KMS-11 (cell line): ENCODE results near the gene KNOP1.

Experiments used
- H2AFZ ChIP-seq: fragments of 200-600 bp; sonication (generic); 2 replicates; pipeline ENCODE4 v1.6.1; 2016; ENCODE audit warnings: antibody characterized with exemption, mixed run types, low read depth
- H3K27ac ChIP-seq: fragments of 200-600 bp; sonication (generic); 2 replicates; pipeline ENCODE4 v1.6.1; 2016; ENCODE audit warnings: mild to moderate bottlenecking, mixed run types
- H3K27me3 ChIP-seq: fragments of 200-600 bp; sonication (generic); 2 replicates; pipeline ENCODE4 v1.6.1; 2017; ENCODE audit warnings: mild to moderate bottlenecking, low read depth, mixed run types, moderate library complexity; ENCODE audit not compliant: insufficient read depth
- H3K36me3 ChIP-seq: fragments of 200-600 bp; sonication (generic); 2 replicates; pipeline ENCODE4 v1.6.1; 2017; ENCODE audit warnings: mild to moderate bottlenecking, mixed run types; ENCODE audit not compliant: insufficient read depth
- H3K4me1 ChIP-seq: fragments of 200-600 bp; sonication (generic); 2 replicates; pipeline ENCODE4 v1.6.1; 2016; ENCODE audit warnings: mild to moderate bottlenecking, low read depth, mixed run types; ENCODE audit not compliant: poor library complexity, severe bottlenecking
- H3K4me2 ChIP-seq: fragments of 200-600 bp; sonication (generic); 2 replicates; pipeline ENCODE4 v1.7.0; 2016; ENCODE audit warnings: mild to moderate bottlenecking, mixed run types
- H3K4me3 ChIP-seq: fragments of 200-600 bp; sonication (generic); IDR thresholded peaks from 2 replicates; pipeline ENCODE4 v1.6.1; 2017; ENCODE audit warnings: low read depth, low read length, mixed read lengths; ENCODE audit not compliant: insufficient read depth
- H3K79me2 ChIP-seq: fragments of 200-600 bp; sonication (generic); 2 replicates; pipeline ENCODE4 v1.6.1; 2016; ENCODE audit warnings: low read depth, mixed run types; ENCODE audit not compliant: insufficient read depth
- H3K9ac ChIP-seq: fragments of 200-600 bp; sonication (generic); 2 replicates; pipeline ENCODE4 v1.6.1; 2016; ENCODE audit warnings: mild to moderate bottlenecking, mixed run types
- H4K20me1 ChIP-seq: fragments of 200-600 bp; sonication (generic); 2 replicates; pipeline ENCODE4 v1.6.1; 2016; ENCODE audit warnings: mild to moderate bottlenecking, mixed run types; ENCODE audit not compliant: insufficient read depth
- TF ChIP-seq, protein P1 (sequence below): fragments of 200-600 bp; sonication (generic); conservative IDR thresholded peaks from 2 replicates; pipeline ENCODE4 v1.6.1; 2017; ENCODE audit warnings: low read depth, mild to moderate bottlenecking, antibody characterized with exemption, low read length, moderate library complexity, mixed read lengths

KNOP1 gene

DNA sequence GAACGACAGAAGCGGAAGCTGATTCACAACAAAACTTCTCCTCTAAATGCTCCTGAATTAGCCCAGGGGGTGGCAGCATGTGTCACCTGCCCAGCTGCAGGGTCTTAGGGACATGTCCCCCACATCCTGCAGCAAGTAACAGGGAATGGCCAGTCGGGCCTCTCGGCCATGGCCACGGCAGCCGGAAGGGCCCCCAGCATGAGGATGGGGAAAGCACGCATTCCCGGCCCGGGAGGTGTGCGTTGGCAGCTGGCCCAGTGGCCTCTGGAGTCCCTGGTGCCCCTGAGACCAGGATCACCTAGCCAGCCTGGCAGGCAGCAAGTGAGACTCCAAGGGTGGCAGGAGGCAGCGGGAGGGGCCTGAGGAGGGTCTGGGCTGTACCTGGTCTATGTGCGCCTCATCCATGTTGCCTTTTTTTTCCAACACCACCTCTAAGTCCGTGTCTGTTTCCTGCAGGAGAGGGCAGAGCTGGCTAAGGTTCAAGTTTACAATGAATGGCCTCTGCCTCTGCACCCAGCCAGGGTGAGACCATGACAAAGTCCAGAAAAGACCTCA lies 7.0 kb downstream of the KNOP1 start:
- H4K20me1 ChIP-seq, result no peaks in the 10 kb centered on the region

DNA sequence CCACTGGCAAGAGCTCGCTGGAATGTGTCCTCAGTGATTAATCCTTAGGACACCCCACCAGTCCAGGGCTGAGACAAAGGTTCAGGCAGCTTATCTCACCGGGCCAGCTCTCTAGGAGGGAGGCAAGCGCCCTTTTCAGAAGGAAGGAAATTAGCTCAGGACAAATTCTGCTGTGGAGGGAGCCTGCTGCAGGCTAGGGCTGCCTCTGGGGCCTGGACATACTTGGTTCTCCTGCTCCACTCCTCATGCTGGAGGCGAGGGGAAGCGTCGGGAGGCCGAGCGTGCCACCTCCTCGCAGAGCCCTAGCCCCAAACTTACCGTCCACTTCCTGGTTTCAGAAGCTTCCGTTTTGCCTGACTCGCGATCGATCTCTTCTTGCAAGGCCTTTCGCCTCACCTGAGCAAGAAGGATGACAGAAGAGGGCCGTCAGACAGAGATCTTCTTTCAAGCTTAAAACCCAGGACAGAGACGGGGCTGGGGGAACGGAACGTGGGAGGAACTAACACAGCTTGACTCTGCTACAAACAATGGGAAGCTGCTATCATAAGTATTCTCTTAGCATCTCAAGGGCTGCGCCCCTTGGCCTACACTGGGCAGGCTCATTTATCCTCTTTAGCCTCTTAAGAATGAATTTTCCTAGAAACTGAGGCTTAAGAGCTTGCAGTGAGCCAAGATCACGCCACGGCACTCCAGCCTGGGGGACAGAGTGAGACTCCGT lies 7.7 kb downstream of the KNOP1 start:
- Histone ChIP-seq H3K4me2 (no peak overlapping the region), H3K9ac (no peak overlapping the region), H3K4me3 (no peak overlapping the region), H3K4me1 (no peaks in the 10 kb centered on the region), H3K79me2 (peaks cover 24% of the 10 kb centered on the region), H4K20me1 (no peaks in the 10 kb centered on the region), H3K27ac (no peak overlapping the region), H3K36me3 (0 out of 2 replicates have a peak, but pooled peaks cover 5% of the 10 kb centered on the region), H2AFZ (no peak overlapping the region), H3K27me3 (no peaks in the 10 kb centered on the region)
- TF ChIP-seq, protein P1, sequence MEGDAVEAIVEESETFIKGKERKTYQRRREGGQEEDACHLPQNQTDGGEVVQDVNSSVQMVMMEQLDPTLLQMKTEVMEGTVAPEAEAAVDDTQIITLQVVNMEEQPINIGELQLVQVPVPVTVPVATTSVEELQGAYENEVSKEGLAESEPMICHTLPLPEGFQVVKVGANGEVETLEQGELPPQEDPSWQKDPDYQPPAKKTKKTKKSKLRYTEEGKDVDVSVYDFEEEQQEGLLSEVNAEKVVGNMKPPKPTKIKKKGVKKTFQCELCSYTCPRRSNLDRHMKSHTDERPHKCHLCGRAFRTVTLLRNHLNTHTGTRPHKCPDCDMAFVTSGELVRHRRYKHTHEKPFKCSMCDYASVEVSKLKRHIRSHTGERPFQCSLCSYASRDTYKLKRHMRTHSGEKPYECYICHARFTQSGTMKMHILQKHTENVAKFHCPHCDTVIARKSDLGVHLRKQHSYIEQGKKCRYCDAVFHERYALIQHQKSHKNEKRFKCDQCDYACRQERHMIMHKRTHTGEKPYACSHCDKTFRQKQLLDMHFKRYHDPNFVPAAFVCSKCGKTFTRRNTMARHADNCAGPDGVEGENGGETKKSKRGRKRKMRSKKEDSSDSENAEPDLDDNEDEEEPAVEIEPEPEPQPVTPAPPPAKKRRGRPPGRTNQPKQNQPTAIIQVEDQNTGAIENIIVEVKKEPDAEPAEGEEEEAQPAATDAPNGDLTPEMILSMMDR, result no peak

More for the DNA sequence above, 7.0 kb downstream of the KNOP1 start:
- TF ChIP-seq, protein P1, result no peak
- Histone ChIP-seq H3K36me3 (no peaks in the 10 kb centered on the region), H3K4me3 (no peak overlapping the region), H3K9ac (no peak overlapping the region), H2AFZ (no peak overlapping the region), H3K79me2 (peaks cover 31% of the 10 kb centered on the region), H3K4me2 (no peak overlapping the region), H3K27me3 (no peaks in the 10 kb centered on the region), H3K27ac (no peak overlapping the region), H3K4me1 (peaks cover under 1% of the 10 kb centered on the region)

GRCh38 chr16:19709381-19710136 lies 8.5 kb downstream of the KNOP1 start:
- Histone ChIP-seq H2AFZ (no peak overlapping the region), H3K27me3 (no peaks in the 10 kb centered on the region), H3K79me2 (peaks cover 16% of the 10 kb centered on the region; the same call in 1 of the 2 replicates), H4K20me1 (no peaks in the 10 kb centered on the region), H3K4me1 (no peaks in the 10 kb centered on the region), H3K27ac (no peak overlapping the region), H3K4me2 (no peak overlapping the region), H3K36me3 (peaks cover 11% of the 10 kb centered on the region; the same call in 1 of the 2 replicates), H3K9ac (no peak overlapping the region), H3K4me3 (no peak overlapping the region)
- TF ChIP-seq, protein P1, result no peak

DNA sequence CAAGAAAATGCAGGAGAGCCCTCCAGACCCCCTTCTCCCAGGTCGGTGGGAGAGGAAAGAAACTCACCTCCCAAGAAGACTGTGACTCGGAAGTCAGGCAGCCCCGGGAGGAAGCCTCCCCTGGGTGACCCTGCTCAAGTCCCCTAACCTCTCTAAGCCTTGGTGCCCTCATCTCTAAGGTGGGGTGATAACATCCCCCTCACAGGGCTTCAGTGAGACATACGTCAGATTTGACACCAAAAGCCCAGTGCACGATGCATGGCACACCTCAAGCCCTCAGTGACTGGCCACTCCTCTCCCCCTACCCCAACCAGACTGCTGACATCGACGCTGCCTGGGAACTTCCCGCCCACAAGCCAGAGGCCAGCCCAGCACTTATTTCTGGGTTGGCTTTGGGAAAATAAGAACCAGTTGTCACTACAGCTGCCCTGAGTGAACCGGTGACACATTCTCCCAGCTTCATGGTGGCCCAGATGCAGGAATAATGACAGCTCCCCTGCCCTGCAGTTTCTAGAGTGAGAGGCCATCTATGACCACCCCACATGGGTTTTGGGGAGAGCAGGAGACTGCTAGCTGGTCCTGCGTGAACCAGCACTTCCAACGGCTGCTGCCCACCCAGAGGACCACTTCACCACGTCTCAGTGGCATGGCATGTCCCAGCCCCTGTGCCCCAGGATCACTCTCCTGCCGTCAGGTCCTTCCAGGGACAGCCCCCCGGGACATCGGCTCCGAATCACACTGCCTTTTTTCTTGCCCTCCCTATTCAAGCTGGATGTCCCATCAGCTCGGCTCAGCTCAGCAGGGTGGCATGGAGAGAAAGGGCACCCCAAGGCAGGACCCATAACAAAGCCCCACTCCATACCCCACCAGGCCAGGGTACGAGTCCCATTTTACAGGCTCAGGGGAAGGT lies 9.5 kb downstream of the KNOP1 start:
- no peak overlapping the region for H3K9ac ChIP-seq
- TF ChIP-seq, protein P1, result no peak
- H4K20me1 ChIP-seq, result no peaks in the 10 kb centered on the region
- no peaks in the 10 kb centered on the region for H3K27me3 ChIP-seq
- H3K27ac ChIP-seq, result no peak overlapping the region
- no peak overlapping the region for H3K4me2 ChIP-seq
- H3K79me2 ChIP-seq, result peaks cover 13% of the 10 kb centered on the region; the same call in 1 of the 2 replicates
- peaks cover 14% of the 10 kb centered on the region; the same call in 1 of the 2 replicates for H3K36me3 ChIP-seq
- H2AFZ ChIP-seq, result no peak overlapping the region
- no peak overlapping the region for H3K4me3 ChIP-seq
- H3K4me1 ChIP-seq, result no peaks in the 10 kb centered on the region
